K562 (cell line): Measurements from ENCODE around the gene KCNK18. TPM values are rescaled to one million over a fixed set of nuclear protein-coding genes. Genes with fewer than 3 reads are reported as not detected.

Experiments used
- CHD2 ChIP-seq: IDR thresholded peaks from 2 replicates; pipeline ENCODE4 v1.6.1; 2011; ENCODE audit warnings: low read depth, low read length
- GABPB1 ChIP-seq: sonication (generic); formaldehyde crosslinking; IDR thresholded peaks from 2 replicates; pipeline ENCODE4 v1.8.0; 2022; ENCODE audit warnings: mild to moderate bottlenecking, missing genetic modification reagents
- HMG20B ChIP-seq: fragments of 250-450 bp; sonication (Bioruptor Pico); IDR thresholded peaks from 2 replicates; pipeline ENCODE4 v1.5.0; 2021; ENCODE audit warnings: mild to moderate bottlenecking
- L3MBTL2 ChIP-seq: fragments of 450-650 bp; IDR thresholded peaks from 2 replicates; pipeline ENCODE4 v1.6.1; 2016; ENCODE audit warnings: mild to moderate bottlenecking, moderate library complexity
- XRCC5 ChIP-seq: fragments of 200-400 bp; formaldehyde crosslinking; IDR thresholded peaks from 2 replicates; pipeline ENCODE4 v1.6.1; 2017; ENCODE audit warnings: low read depth, mild to moderate bottlenecking, low read length
- polyA plus RNA-seq, 8 experiments: library from polyadenylated mRNA; depleted of rRNA in 4 of 8; stranded (reverse) in 5 of 8; unstranded in 3 of 8; fragments of >200 nt; fragmentation: Nextera tagmentation in 2 of 8; fragmentation: Illumina TruSeq in 1 of 8; extraction: Ambion mirVana in 2 of 8; extraction: Trizol in 1 of 8; gene quantifications; 2 replicates each; pipeline versions ENCODE4 v1.2.1 to v1.2.3, GENCODE V29; 2011 to 2014; ENCODE audit warnings: inconsistent platforms in 1 of 8, missing spikeins in 1 of 8
- total RNA-seq, 7 experiments: library from RNA; depleted of rRNA in 6 of 7; stranded (reverse); fragments of >200 nt in 6 of 7; fragmentation: Illumina TruSeq in 2 of 7; extraction: Trizol in 2 of 7; gene quantifications; 2 replicates each; pipeline versions ENCODE4 v1.2.1 to v1.2.3, GENCODE V29; 2011 to 2021; ENCODE audit warnings: low replicate concordance in 1 of 7
- TF ChIP-seq, protein P1 (sequence below): sonication (generic); formaldehyde crosslinking; IDR thresholded peaks from 2 replicates; pipeline ENCODE4 v1.8.1; 2023; ENCODE audit warnings: mild to moderate bottlenecking, missing genetic modification reagents
- TF ChIP-seq, protein P2 (sequence below): fragments of 450-650 bp; IDR thresholded peaks from 2 replicates; pipeline ENCODE4 v1.6.1; 2016; ENCODE audit warnings: mild to moderate bottlenecking
- TF ChIP-seq, protein P3 (sequence below): fragments of 450-650 bp; formaldehyde crosslinking; IDR thresholded peaks from 2 replicates; pipeline ENCODE4 v1.4.0; 2020; ENCODE audit warnings: mild to moderate bottlenecking, moderate library complexity
- TF ChIP-seq, protein P4 (sequence below), 2 experiments: fragments of 450-650 bp; IDR thresholded peaks; 2 replicates each; pipeline ENCODE4 v1.6.1; 2016; ENCODE audit warnings: mild to moderate bottlenecking in 2 of 2, borderline replicate concordance in 1 of 2, low read depth in 1 of 2, moderate library complexity in 1 of 2
- TF ChIP-seq, protein P5 (sequence below), 2 experiments: IDR thresholded peaks; 2 replicates each; pipeline ENCODE4 v1.6.1; 2011; ENCODE audit warnings: borderline replicate concordance in 1 of 2, control low read depth in 1 of 2, low read depth in 1 of 2, low read length in 1 of 2, mild to moderate bottlenecking in 1 of 2, mixed read lengths in 1 of 2, moderate library complexity in 1 of 2; ENCODE audit not compliant: insufficient read depth in 1 of 2, insufficient read length in 1 of 2, poor library complexity in 1 of 2, severe bottlenecking in 1 of 2; ENCODE audit errors: extremely low read depth in 1 of 2

KCNK18 gene
- total and polyA plus RNA-seq, 9 of the 15 experiments (the other 6 are each of a cell fraction or from before 2014, with no cell fraction given): not detected

DNA sequence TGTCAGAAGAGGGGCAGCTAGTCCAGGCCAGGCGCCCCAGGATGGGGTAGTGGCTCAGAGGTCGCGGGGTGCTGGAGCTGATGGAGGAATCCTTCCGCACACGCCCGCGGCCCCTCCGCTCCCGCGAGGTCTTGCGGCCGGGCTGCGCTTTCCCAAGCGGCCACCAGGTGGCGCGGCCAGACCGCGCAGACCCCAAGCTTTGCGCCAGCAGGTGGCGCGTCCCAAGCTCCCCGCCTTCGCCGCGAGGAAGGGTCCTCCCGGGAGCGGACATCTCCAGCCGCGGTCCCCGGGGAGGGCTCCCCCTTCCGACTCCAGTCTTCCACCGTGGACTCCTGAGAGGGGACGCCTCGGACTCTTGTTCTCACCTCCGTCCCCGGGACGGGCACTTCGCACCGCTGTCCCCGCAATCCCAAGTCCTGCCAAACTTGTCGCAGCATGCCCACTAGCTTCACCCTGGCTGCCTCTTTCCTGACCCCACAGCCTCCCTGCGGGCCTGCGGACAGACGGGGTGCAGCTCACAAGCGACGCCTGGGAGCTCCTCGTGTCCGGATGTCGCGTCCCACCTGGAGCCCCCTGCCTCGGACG, 19.4 kb downstream of the KCNK18 start (continued):
- TF ChIP-seq, protein P1, sequence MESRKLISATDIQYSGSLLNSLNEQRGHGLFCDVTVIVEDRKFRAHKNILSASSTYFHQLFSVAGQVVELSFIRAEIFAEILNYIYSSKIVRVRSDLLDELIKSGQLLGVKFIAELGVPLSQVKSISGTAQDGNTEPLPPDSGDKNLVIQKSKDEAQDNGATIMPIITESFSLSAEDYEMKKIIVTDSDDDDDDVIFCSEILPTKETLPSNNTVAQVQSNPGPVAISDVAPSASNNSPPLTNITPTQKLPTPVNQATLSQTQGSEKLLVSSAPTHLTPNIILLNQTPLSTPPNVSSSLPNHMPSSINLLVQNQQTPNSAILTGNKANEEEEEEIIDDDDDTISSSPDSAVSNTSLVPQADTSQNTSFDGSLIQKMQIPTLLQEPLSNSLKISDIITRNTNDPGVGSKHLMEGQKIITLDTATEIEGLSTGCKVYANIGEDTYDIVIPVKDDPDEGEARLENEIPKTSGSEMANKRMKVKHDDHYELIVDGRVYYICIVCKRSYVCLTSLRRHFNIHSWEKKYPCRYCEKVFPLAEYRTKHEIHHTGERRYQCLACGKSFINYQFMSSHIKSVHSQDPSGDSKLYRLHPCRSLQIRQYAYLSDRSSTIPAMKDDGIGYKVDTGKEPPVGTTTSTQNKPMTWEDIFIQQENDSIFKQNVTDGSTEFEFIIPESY (CRISPR knock-in tag): peak; percentile 48; the same call in 1 of the 2 replicates
- TF ChIP-seq CHD2 (peak; percentile 76), XRCC5 (0 out of 2 replicates have a peak, but pooled peaks have one; percentile 25), GABPB1 (CRISPR knock-in tag) (0 out of 2 replicates have a peak, but pooled peaks have one; percentile 26), HMG20B (CRISPR knock-in tag) (no peak), L3MBTL2 (peak; percentile 71)
- TF ChIP-seq, protein P2, sequence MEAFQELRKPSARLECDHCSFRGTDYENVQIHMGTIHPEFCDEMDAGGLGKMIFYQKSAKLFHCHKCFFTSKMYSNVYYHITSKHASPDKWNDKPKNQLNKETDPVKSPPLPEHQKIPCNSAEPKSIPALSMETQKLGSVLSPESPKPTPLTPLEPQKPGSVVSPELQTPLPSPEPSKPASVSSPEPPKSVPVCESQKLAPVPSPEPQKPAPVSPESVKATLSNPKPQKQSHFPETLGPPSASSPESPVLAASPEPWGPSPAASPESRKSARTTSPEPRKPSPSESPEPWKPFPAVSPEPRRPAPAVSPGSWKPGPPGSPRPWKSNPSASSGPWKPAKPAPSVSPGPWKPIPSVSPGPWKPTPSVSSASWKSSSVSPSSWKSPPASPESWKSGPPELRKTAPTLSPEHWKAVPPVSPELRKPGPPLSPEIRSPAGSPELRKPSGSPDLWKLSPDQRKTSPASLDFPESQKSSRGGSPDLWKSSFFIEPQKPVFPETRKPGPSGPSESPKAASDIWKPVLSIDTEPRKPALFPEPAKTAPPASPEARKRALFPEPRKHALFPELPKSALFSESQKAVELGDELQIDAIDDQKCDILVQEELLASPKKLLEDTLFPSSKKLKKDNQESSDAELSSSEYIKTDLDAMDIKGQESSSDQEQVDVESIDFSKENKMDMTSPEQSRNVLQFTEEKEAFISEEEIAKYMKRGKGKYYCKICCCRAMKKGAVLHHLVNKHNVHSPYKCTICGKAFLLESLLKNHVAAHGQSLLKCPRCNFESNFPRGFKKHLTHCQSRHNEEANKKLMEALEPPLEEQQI: no peak
- TF ChIP-seq, protein P3, sequence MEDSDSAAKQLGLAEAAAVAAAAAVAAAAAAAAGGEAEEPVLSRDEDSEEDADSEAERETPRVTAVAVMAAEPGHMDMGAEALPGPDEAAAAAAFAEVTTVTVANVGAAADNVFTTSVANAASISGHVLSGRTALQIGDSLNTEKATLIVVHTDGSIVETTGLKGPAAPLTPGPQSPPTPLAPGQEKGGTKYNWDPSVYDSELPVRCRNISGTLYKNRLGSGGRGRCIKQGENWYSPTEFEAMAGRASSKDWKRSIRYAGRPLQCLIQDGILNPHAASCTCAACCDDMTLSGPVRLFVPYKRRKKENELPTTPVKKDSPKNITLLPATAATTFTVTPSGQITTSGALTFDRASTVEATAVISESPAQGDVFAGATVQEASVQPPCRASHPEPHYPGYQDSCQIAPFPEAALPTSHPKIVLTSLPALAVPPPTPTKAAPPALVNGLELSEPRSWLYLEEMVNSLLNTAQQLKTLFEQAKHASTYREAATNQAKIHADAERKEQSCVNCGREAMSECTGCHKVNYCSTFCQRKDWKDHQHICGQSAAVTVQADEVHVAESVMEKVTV (CRISPR knock-in tag): peak; percentile 87
- TF ChIP-seq, protein P4, sequence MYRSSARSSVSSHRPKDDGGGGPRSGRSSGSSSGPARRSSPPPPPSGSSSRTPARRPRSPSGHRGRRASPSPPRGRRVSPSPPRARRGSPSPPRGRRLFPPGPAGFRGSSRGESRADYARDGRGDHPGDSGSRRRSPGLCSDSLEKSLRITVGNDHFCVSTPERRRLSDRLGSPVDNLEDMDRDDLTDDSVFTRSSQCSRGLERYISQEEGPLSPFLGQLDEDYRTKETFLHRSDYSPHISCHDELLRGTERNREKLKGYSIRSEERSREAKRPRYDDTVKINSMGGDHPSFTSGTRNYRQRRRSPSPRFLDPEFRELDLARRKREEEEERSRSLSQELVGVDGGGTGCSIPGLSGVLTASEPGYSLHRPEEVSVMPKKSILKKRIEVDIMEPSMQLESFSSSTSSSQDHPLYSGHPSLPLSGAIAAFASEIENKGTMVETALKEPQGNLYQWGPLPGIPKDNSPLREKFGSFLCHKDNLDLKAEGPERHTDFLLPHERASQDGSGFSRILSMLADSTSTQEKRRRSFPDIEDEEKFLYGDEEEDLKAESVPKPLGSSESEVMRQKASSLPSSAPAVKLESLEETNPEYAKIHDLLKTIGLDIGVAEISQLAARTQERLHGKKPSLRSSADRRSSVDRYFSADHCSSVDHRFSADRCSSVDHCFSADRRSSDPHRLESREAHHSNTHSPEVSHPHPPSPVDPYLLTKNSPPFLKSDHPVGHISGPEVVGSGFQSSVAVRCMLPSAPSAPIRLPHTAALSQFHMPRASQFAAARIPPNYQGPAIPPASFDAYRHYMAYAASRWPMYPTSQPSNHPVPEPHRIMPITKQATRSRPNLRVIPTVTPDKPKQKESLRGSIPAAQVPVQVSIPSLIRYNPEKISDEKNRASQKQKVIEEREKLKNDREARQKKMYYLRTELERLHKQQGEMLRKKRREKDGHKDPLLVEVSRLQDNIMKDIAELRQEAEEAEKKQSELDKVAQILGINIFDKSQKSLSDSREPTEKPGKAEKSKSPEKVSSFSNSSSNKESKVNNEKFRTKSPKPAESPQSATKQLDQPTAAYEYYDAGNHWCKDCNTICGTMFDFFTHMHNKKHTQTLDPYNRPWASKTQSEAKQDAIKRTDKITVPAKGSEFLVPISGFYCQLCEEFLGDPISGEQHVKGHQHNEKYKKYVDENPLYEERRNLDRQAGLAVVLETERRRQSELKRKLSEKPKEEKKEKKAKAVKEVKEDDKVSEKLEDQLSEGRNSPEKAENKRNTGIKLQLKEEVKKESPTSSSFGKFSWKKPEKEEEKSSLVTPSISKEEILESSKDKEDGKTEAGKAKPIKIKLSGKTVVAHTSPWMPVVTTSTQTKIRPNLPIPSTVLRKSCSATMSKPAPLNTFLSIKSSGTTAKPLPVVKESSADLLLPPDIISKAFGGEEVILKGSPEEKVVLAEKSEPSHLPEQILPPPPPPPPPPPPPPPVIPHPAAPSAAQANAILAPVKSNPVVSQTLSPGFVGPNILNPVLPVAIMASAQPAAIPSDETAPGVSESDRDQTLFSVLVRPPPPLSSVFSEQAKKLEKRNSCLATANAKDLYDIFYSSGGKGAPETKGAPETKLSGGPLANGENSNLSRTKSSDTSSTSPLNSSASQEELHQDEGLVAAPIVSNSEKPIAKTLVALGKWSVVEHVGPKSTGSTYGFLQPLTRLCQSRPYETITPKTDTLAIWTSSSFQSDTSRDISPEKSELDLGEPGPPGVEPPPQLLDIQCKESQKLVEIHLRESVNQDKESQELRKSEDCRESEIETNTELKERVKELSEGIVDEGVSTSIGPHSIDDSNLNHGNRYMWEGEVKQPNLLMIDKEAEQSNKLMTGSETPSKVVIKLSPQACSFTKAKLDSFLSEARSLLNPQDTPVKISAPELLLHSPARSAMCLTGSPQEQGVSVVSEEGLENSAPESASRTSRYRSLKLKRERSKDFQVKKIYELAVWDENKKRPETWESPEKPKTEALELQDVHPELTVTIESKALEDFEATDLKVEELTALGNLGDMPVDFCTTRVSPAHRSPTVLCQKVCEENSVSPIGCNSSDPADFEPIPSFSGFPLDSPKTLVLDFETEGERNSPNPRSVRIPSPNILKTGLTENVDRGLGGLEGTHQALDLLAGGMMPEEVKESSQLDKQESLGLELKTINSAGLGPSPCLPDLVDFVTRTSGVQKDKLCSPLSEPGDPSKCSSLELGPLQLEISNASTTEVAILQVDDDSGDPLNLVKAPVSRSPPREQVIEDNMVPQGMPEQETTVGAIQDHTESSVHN (IDR thresholded peaks at IDR 0.05; ENCODE audit: borderline replicate concordance in 1 of 2, low read depth in 1 of 2): no peak
- TF ChIP-seq, protein P5, sequence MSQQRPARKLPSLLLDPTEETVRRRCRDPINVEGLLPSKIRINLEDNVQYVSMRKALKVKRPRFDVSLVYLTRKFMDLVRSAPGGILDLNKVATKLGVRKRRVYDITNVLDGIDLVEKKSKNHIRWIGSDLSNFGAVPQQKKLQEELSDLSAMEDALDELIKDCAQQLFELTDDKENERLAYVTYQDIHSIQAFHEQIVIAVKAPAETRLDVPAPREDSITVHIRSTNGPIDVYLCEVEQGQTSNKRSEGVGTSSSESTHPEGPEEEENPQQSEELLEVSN (IDR thresholded peaks at IDR 0.05; ENCODE audit: borderline replicate concordance in 1 of 2, extremely low read depth in 1 of 2, insufficient read depth in 1 of 2, insufficient read length in 1 of 2, low read depth in 1 of 2, low read length in 1 of 2, poor library complexity in 1 of 2, severe bottlenecking in 1 of 2): peak in 1 of 2 experiments; percentile 69
